K562 (cell line): ENCODE measurements around the gene LRP6.

Source experiments
- ATF7 ChIP-seq: fragments of 450-650 bp; IDR thresholded peaks from 2 replicates; pipeline ENCODE4 v1.7.1; 2014; ENCODE audit warnings: mild to moderate bottlenecking, moderate library complexity
- CTCF ChIP-seq, 3 experiments: IDR thresholded peaks in 2 of 3; conservative IDR thresholded peaks in 1 of 3; 2 replicates each; pipeline ENCODE4 v1.5.1; 2011 to 2012; ENCODE audit warnings: low read length in 3 of 3, mild to moderate bottlenecking in 3 of 3, control low read depth in 2 of 3, improper control_type of control experiment in 1 of 3, inconsistent platforms in 1 of 3, low read depth in 1 of 3, mixed read lengths in 1 of 3, moderate library complexity in 1 of 3; ENCODE audit not compliant: insufficient read depth in 2 of 3
- EZH2 ChIP-seq: IDR thresholded peaks from 2 replicates; pipeline ENCODE4 v1.6.1; 2012; ENCODE audit warnings: low read depth, mild to moderate bottlenecking, inconsistent platforms, low read length, borderline replicate concordance
- JUND ChIP-seq, 2 experiments: IDR thresholded peaks; 2 replicates in 1 of 2; 3 replicates in 1 of 2; pipeline ENCODE4 v1.6.1; 2011; ENCODE audit warnings: borderline replicate concordance in 2 of 2, low read depth in 2 of 2, low read length in 2 of 2, improper control_type of control experiment in 1 of 2, missing biosample characterization in 1 of 2, missing genetic modification characterization in 1 of 2, missing genetic modification reagents in 1 of 2
- POLR2A ChIP-seq: fragments of 450-650 bp; conservative IDR thresholded peaks from 2 replicates; pipeline ENCODE4 v1.6.1; 2016
- TCF7L2 ChIP-seq: fragments of 150-350 bp; IDR thresholded peaks from 2 replicates; pipeline ENCODE4 v1.6.1; 2016; ENCODE audit warnings: low read depth, mild to moderate bottlenecking, low read length, moderate library complexity
- ZFP36 ChIP-seq: fragments of 150-350 bp; IDR thresholded peaks from 2 replicates; pipeline ENCODE4 v1.6.1; 2018; ENCODE audit warnings: low read length, low read depth; ENCODE audit not compliant: partially characterized antibody
- ZNF224 ChIP-seq: sonication (generic); formaldehyde crosslinking; IDR thresholded peaks from 2 replicates; pipeline ENCODE4 v1.8.0; 2022; ENCODE audit warnings: mild to moderate bottlenecking, missing genetic modification reagents

DNA sequence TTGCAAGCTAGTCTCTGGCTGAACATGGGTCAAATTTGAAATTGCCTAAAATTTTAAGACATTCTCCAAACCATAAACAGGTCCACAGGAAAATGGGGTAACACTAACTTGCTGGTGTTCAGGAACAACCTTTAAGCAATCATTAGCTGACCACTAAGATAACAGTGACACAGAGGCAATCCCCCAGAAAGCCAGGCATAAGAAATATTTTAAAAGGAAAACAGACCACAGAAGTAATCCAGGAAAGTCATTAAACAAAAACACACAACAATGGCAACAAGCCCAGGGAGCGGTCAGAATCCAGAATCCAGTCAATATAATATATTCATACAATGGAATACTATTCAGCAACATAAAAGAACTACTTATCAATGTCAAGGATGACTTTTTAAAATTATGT lies 59.1 kb downstream of the LRP6 start:
- TF ChIP-seq CTCF (IDR thresholded peaks at IDR 0.05 in 2 of 3, conservative IDR thresholded peaks at IDR 0.05 in 1 of 3; ENCODE audit: insufficient read depth in 2 of 3, low read depth in 1 of 3, low read length in 3 of 3), result no peak
- no peak for TF ChIP-seq JUND (IDR thresholded peaks at IDR 0.05; ENCODE audit: borderline replicate concordance, low read depth, low read length)
- TF ChIP-seq JUND (tag; IDR thresholded peaks at IDR 0.05; ENCODE audit: borderline replicate concordance, low read depth, low read length), result no peak
- TF ChIP-seq POLR2A, result no peak
- no peak for TF ChIP-seq EZH2
- no peak for TF ChIP-seq ZNF224 (CRISPR knock-in tag)
- no peak for TF ChIP-seq ATF7
- TF ChIP-seq ZFP36, result no peak
- TF ChIP-seq TCF7L2, result no peak
